ENCODE measurements around the gene TMEM267. TPM values are rescaled to one million over a fixed set of nuclear protein-coding genes. Genes with fewer than 3 reads are reported as not detected.

Gene TMEM267
- total RNA-seq (2022; extraction: Qiagen RNA extraction), result 15.6 to 23.2 TPM (median 19.2 TPM) in 5 replicates

DNA sequence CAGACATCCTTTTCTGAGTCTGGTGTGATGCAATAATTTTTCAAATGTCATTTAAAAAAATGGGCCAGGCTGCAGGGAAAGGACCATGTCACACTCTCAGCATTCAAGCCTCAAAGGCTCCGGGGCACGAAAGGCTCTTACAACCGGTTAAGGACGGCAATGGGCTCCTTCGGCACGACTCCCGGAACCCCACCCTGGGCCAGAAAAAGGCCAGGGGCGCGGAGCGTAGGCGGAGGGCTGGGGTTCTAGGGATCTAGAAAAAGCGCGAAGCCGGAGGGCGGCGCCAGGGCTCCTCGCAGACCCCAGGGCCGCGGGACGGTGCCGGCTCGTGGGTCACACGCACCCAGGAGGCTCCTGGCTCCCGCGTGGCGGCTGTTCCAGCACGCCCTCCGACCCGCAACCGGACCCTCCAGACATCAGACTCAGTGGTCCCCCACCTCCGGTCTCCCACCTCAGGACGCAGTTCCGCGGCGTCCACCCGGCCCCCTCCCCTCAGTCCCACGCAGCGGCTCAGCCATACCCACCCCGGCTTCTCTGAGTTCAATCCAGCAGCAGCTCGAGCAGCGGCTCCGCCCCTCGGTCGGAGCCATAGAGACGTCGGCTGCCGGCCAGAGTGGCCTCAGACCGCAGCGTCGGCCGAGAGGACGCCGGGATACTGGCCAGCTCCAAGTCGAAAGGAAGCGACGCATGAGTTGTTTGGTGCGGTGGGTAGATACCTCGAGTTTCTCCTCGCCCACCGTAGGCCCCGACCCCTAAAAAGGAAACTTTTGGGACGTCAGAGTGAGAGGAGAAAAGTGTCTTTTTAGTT, at the start of gene TMEM267:
TSS of gene TMEM267 (minus strand) at position 568 of the 808 bp plus-strand sequence. CDS start 29,896 bp downstream, outside the sequence.

GRCh38 chr5:43514816-43515677, 31.4 kb upstream of the TMEM267 start, which contains the start of gene C5orf34:
TSS of gene C5orf34 (minus strand) at chr5:43515148. CDS start at chr5:43509339, 5,809 bp downstream.

DNA sequence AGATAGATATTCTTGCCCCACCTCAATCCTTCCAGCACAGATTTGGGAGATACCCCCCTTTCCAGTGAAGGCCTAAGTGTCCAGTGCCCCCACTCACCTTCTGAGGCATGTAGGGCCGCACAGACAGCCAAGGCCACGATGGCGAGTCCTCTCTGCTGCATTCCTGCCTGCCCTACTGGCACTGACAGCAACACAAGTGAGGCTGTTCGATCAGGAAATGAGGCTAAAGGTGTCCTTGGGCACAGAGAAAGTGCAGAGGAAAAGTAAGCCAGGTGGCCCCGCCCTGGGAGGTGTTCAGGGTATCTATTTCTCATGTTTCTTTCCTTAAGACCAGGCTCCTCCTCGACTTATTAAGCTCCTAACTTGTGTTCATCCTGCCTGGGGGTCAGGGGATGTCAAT, 71.5 kb downstream of the TMEM267 start, which contains the start of gene CCL28:
TSS of gene CCL28 (minus strand) at position 236 of the 400 bp plus-strand sequence. CDS start at position 161, 75 bp downstream.

Other genes starting within 250 kb of the TMEM267 start
- gene HMGCS1, start 170.5 kb downstream of the TMEM267 start, total RNA-seq (2022; extraction: Qiagen RNA extraction), result 52.0 to 66.5 TPM (median 56.2 TPM) in 5 replicates
- 0.04 to 0.17 TPM (median 0.11 TPM) in 4 of 5 replicates, not detected in the other for gene CCL28, start 71.5 kb downstream of the TMEM267 start, total RNA-seq (2022; extraction: Qiagen RNA extraction)
- gene C5orf34, start 31.3 kb upstream of the TMEM267 start, total RNA-seq (2022; extraction: Qiagen RNA extraction), result 4.1 to 5.9 TPM (median 4.8 TPM) in 5 replicates
- 96.8 to 119 TPM (median 109 TPM) in 5 replicates for gene PAIP1, start 73.2 kb upstream of the TMEM267 start, total RNA-seq (2022; extraction: Qiagen RNA extraction)
- 9.7 to 13.3 TPM (median 12.2 TPM) in 5 replicates for gene NNT, start 119.3 kb upstream of the TMEM267 start, total RNA-seq (2022; extraction: Qiagen RNA extraction)